Spleen (tissue), 11 donors: ENCODE measurements around the gene PLPP7. TPM values are rescaled to one million over a fixed set of nuclear protein-coding genes. Genes with fewer than 3 reads are reported as not detected.
"Not testable (repeated sequence)": the region's sequence is repeated elsewhere in the genome, so short reads cannot be mapped to it uniquely, and the experiment has no call there.

Experiments
- DNase-seq: peaks from one replicate; pipeline ENCODE4 v3.0.0-alpha.2; 2020
- H3K27ac ChIP-seq, 8 donors: fragments of 200-600 bp; sonication (generic) in 7 of 8; 1 replicate in 4 of 8; 2 replicates in 4 of 8; pipeline versions ENCODE4 v1.5.0 to v1.8.0; 2016 to 2021; ENCODE audit warnings: inconsistent platforms in 4 of 8, mild to moderate bottlenecking in 4 of 8, moderate library complexity in 1 of 8
- H3K27me3 ChIP-seq, 7 donors: fragments of 200-600 bp; sonication (generic) in 6 of 7; replicated peaks in 1 of 7; 1 replicate in 4 of 7; 2 replicates in 3 of 7; pipeline versions ENCODE4 v1.5.0 to v1.8.0; 2016 to 2021; ENCODE audit warnings: inconsistent platforms in 3 of 7, mild to moderate bottlenecking in 1 of 7
- H3K36me3 ChIP-seq, 6 donors: fragments of 200-600 bp; sonication (generic) in 5 of 6; 1 replicate in 4 of 6; 2 replicates in 2 of 6; pipeline versions ENCODE4 v1.5.0 to v1.8.0; 2016 to 2021; ENCODE audit warnings: inconsistent platforms in 2 of 6
- H3K4me1 ChIP-seq, 6 donors: fragments of 200-600 bp; sonication (generic) in 5 of 6; 1 replicate in 3 of 6; 2 replicates in 3 of 6; pipeline versions ENCODE4 v1.5.0 to v1.8.0; 2016 to 2021; ENCODE audit warnings: inconsistent platforms in 3 of 6
- H3K4me3 ChIP-seq, 8 donors: fragments of 200-600 bp; sonication (generic) in 7 of 8; 1 replicate in 4 of 8; 2 replicates in 4 of 8; pipeline versions ENCODE4 v1.5.0 to v1.8.0; 2016 to 2021; ENCODE audit warnings: inconsistent platforms in 4 of 8, mild to moderate bottlenecking in 4 of 8, moderate library complexity in 2 of 8
- H3K9me3 ChIP-seq, 8 donors: fragments of 200-600 bp; sonication (generic) in 7 of 8; 1 replicate in 4 of 8; 2 replicates in 4 of 8; pipeline versions ENCODE4 v1.5.0 to v1.8.0; 2016 to 2021; ENCODE audit warnings: inconsistent platforms in 4 of 8
- CTCF ChIP-seq, 11 experiments: fragments of 200-600 bp in 7 of 11; fragments of 450-650 bp in 4 of 11; sonication (generic) in 4 of 11; IDR thresholded peaks in 8 of 11; conservative IDR thresholded peaks in 3 of 11; 1 replicate in 7 of 11; 2 replicates in 4 of 11; pipeline versions ENCODE4 v1.4.0 to v1.8.0; 2016 to 2021; ENCODE audit warnings: antibody characterized with exemption in 11 of 11, inconsistent platforms in 4 of 11, mild to moderate bottlenecking in 1 of 11
- POLR2A ChIP-seq, 3 donors: fragments of 450-650 bp; IDR thresholded peaks; one replicate each; pipeline ENCODE4 v1.5.1; 2017; ENCODE audit warnings: antibody characterized with exemption in 3 of 3, mild to moderate bottlenecking in 1 of 3
- POLR2AphosphoS5 ChIP-seq, 3 donors: sonication (generic); formaldehyde crosslinking; IDR thresholded peaks; one replicate each; pipeline ENCODE4 v1.5.1; 2017; ENCODE audit warnings: antibody characterized with exemption in 3 of 3
- WGBS, 5 donors: extraction: QIAGEN DNeasy Blood & Tissue Kit in 3 of 5; methylation state at CpG; one replicate each; pipeline versions ENCODE4 v1.1.5 to v1.1.7; 2013 to 2018; 5-methylcytosine and 5-hydroxymethylcytosine counted together
- intact Hi-C: fragments of 100-400 bp; cut with DNase I; formaldehyde crosslinking; loops from one replicate; pipeline ENCODE4 v1.15.0; 2023; ENCODE audit warnings: low total_unique reads
- polyA plus RNA-seq, 3 donors: library from polyadenylated mRNA; stranded (reverse); fragments of 200-250 nt; gene quantifications; one replicate each; pipeline ENCODE4 v1.2.1, GENCODE V29; 2013
- total RNA-seq, 7 donors: library from RNA; depleted of rRNA in 3 of 7; stranded (reverse); fragments of >200 nt in 3 of 7; fragmentation: NEBNext Ultra II Directional in 4 of 7; extraction: Animal tissue kit (Norgen Biotek cat#: 25700) in 4 of 7; gene quantifications; one replicate each; pipeline versions ENCODE4 v1.1.0 to v1.2.1, GENCODE V29; 2016 to 2021
- donor health status: healthy with polysubstance abuse.
- donor health status: DM: no; HTN: no; CAD: no; lungs with moderate emphysema.
- donor health status: DM: no; HTN: no; CAD: no.
- donor health status: Bipolar disorder and iron deficiency.
- donor health status: healthy.
- donor health status: DM: no; HTN: no; CAD: no.
- donor health status: DM: yes; HTN: yes; CAD: no.

Gene PLPP7
- total and polyA plus RNA-seq, 10 donors = 1.1 to 3.8 (median 2.7) TPM

GRCh38 chr9:131334629-131335367 is 45.3 kb downstream of the PLPP7 start:
- peak; percentile 45 for DNase-seq
- no peaks in the 10 kb centered on the region for H3K36me3 ChIP-seq
- no peaks in the 10 kb centered on the region for H3K27me3 ChIP-seq
- 30 to 40% (median 36%) methylated on average over 10 to 13 of the region's 13 CpGs for WGBS, 5 donors
- H3K27ac ChIP-seq = no peak overlapping the region
- TF ChIP-seq CTCF (IDR thresholded peaks at IDR 0.05 in 8 of 11, conservative IDR thresholded peaks at IDR 0.05 in 3 of 11) = no peak
- TF ChIP-seq POLR2AphosphoS5 (IDR thresholded peaks at IDR 0.05) = no peak
- TF ChIP-seq POLR2A (IDR thresholded peaks at IDR 0.05) = no peak
- no peaks in the 10 kb centered on the region for H3K9me3 ChIP-seq
- H3K4me3 ChIP-seq = no peak overlapping the region
- H3K4me1 ChIP-seq = peaks cover 0 to 7% (median 4%) of the 10 kb centered on the region in 6 donors
- intact Hi-C loops = loop anchor here (10.0 kb wide), 1 partner anchor 270 kb away; no protein-coding TSS in a partner anchor

GRCh38 chr9:131335368-131335755 is 45.8 kb downstream of the PLPP7 start:
- H3K27ac ChIP-seq = no peak overlapping the region
- H3K36me3 ChIP-seq = no peaks in the 10 kb centered on the region
- WGBS, 5 donors = 56 to 73% (median 72%) methylated on average over 4 of the region's 4 CpGs
- peaks cover 0 to 7% (median 4%) of the 10 kb centered on the region in 6 donors for H3K4me1 ChIP-seq
- DNase-seq = peak; percentile 32
- H3K4me3 ChIP-seq = no peak overlapping the region
- TF ChIP-seq POLR2A (IDR thresholded peaks at IDR 0.05) = no peak
- no peak for TF ChIP-seq CTCF (IDR thresholded peaks at IDR 0.05 in 8 of 11, conservative IDR thresholded peaks at IDR 0.05 in 3 of 11)
- no peak for TF ChIP-seq POLR2AphosphoS5 (IDR thresholded peaks at IDR 0.05)
- no peaks in the 10 kb centered on the region for H3K9me3 ChIP-seq
- intact Hi-C loops = loop anchor here (10.0 kb wide), 1 partner anchor 271 kb away; no protein-coding TSS in a partner anchor
- no peaks in the 10 kb centered on the region for H3K27me3 ChIP-seq

GRCh38 chr9:131337131-131337848 is 47.8 kb downstream of the PLPP7 start:
- intact Hi-C loops = loop anchor here (2.0 to 10.0 kb wide), 2 partner anchors 158 to 272 kb away; no protein-coding TSS in a partner anchor
- Histone ChIP-seq H3K9me3 (no peaks in the 10 kb centered on the region), H3K4me1 (peaks cover 0 to 7% (median 4%) of the 10 kb centered on the region in 6 donors), H3K4me3 (no peak overlapping the region), H3K36me3 (no peaks in the 10 kb centered on the region), H3K27me3 (no peaks in the 10 kb centered on the region), H3K27ac (no peak overlapping the region)
- DNase-seq = peak; percentile 48
- TF ChIP-seq POLR2AphosphoS5 (IDR thresholded peaks at IDR 0.05) = no peak
- no peak for TF ChIP-seq CTCF (IDR thresholded peaks at IDR 0.05 in 8 of 11, conservative IDR thresholded peaks at IDR 0.05 in 3 of 11)
- no peak for TF ChIP-seq POLR2A (IDR thresholded peaks at IDR 0.05)
- 84 to 91% (median 89%) methylated on average over 11 to 16 of the region's 16 CpGs for WGBS, 5 donors

GRCh38 chr9:131339212-131339611 is 49.7 kb downstream of the PLPP7 start:
- not testable (repeated sequence) for H3K27ac ChIP-seq, H3K36me3 ChIP-seq, H3K27me3 ChIP-seq, H3K4me3 ChIP-seq, H3K4me1 ChIP-seq, H3K9me3 ChIP-seq, DNase-seq
- 89 to 99% (median 94%) methylated on average over 4 to 5 of the region's 5 CpGs for WGBS, 5 donors
- intact Hi-C loops = loop anchor here (10.0 kb wide), 1 partner anchor 274 kb away; no protein-coding TSS in a partner anchor

GRCh38 chr9:131344931-131345535 is 55.5 kb downstream of the PLPP7 start:
- H3K36me3 ChIP-seq, H3K4me3 ChIP-seq, H3K27ac ChIP-seq, intact Hi-C loops, H3K9me3 ChIP-seq: not testable (repeated sequence)
- Histone ChIP-seq H3K27me3 (peaks cover 0 to 22% (median 0%) of the 10 kb centered on the region in 7 donors), H3K4me1 (peaks cover 4 to 12% (median 6%) of the 10 kb centered on the region in 6 donors)
- 84 to 93% (median 89%) methylated on average over 9 to 11 of the region's 11 CpGs for WGBS, 5 donors
- DNase-seq = peak; percentile 34
